ENCODE results near the gene SERINC3. TPM values are rescaled to one million over a fixed set of nuclear protein-coding genes. Genes with fewer than 3 reads are reported as not detected.
"Not testable (repeated sequence)": the region's sequence is repeated elsewhere in the genome, so short reads cannot be mapped to it uniquely, and the experiment has no call there.

SERINC3 gene
- total RNA-seq, result 84.4 TPM
- long read RNA-seq, full-length matches to known transcripts, result 311 of 345 reads
- long read RNA-seq, partial matches to known transcripts, result 16 of 345 reads
- long read RNA-seq, other reads (novel, unspliced or antisense), result 18 of 345 reads

GRCh38 chr20:44521484-44522481 lies at the start of gene SERINC3:
Gene SERINC3, minus strand, starts transcription at chr20:44522070. Its CDS starts 119 bp downstream, at chr20:44521951.
- intact Hi-C loops (cut with DNase I), result no loop called here
- DNase-seq (peak; percentile 97), ATAC-seq (ENCODE audit: poor library complexity) (peak; percentile 99)

GRCh38 chr20:44571362-44571988 lies 49.6 kb upstream of the SERINC3 start:
- ATAC-seq (ENCODE audit: poor library complexity) (no peak), DNase-seq (no peak)
- intact Hi-C loops (cut with DNase I), result no loop called here

- intact Hi-C loops (cut with DNase I), result no loop called here
- no peak for ATAC-seq (ENCODE audit: poor library complexity)
- DNase-seq, result no peak
Measured at GRCh38 chr20:44570367-44570766, 48.5 kb upstream of the SERINC3 start.

GRCh38 chr20:44566811-44567210 lies 44.9 kb upstream of the SERINC3 start:
- intact Hi-C loops (cut with DNase I), result no loop called here
- DNase-seq, result no peak
- ATAC-seq (ENCODE audit: poor library complexity), result no peak

GRCh38 chr20:44566018-44566417 lies 44.1 kb upstream of the SERINC3 start:
- no peak for ATAC-seq (ENCODE audit: poor library complexity)
- intact Hi-C loops (cut with DNase I), result no loop called here
- no peak for DNase-seq

GRCh38 chr20:44561876-44562275 lies 40.0 kb upstream of the SERINC3 start:
- ATAC-seq (ENCODE audit: poor library complexity) (no peak), DNase-seq (no peak)
- intact Hi-C loops (cut with DNase I), result no loop called here

- DNase-seq; intact Hi-C loops (cut with DNase I); ATAC-seq (ENCODE audit: poor library complexity): not testable (repeated sequence)
Measured at GRCh38 chr20:44560818-44561217, 38.9 kb upstream of the SERINC3 start.

GRCh38 chr20:44560229-44560628 lies 38.4 kb upstream of the SERINC3 start:
- no peak for ATAC-seq (ENCODE audit: poor library complexity)
- intact Hi-C loops (cut with DNase I), result no loop called here

GRCh38 chr20:44559302-44559701 lies 37.4 kb upstream of the SERINC3 start:
- intact Hi-C loops (cut with DNase I), result no loop called here
- ATAC-seq (ENCODE audit: poor library complexity) (no peak), DNase-seq (no peak)

More at GRCh38 chr20:44560229-44560628, 38.4 kb upstream of the SERINC3 start:
- DNase-seq, result no peak

- ATAC-seq (ENCODE audit: poor library complexity), result peak; percentile 67
- no peak for DNase-seq
- intact Hi-C loops (cut with DNase I), result no loop called here
Measured at GRCh38 chr20:44552950-44553908, 31.4 kb upstream of the SERINC3 start.

- intact Hi-C loops (cut with DNase I), result no loop called here
- DNase-seq (no peak), ATAC-seq (ENCODE audit: poor library complexity) (no peak)
Measured at GRCh38 chr20:44552568-44552949, 30.7 kb upstream of the SERINC3 start.

- intact Hi-C loops (cut with DNase I), result no loop called here
- no peak for ATAC-seq (ENCODE audit: poor library complexity)
Measured at GRCh38 chr20:44552050-44552449, 30.2 kb upstream of the SERINC3 start.

GRCh38 chr20:44549123-44549522 lies 27.3 kb upstream of the SERINC3 start:
- no peak for ATAC-seq (ENCODE audit: poor library complexity)
- intact Hi-C loops (cut with DNase I), result no loop called here
- no peak for DNase-seq

More at GRCh38 chr20:44552050-44552449, 30.2 kb upstream of the SERINC3 start:
- no peak for DNase-seq

GRCh38 chr20:44547419-44547818 lies 25.5 kb upstream of the SERINC3 start:
- intact Hi-C loops (cut with DNase I), result no loop called here
- ATAC-seq (ENCODE audit: poor library complexity), result no peak

GRCh38 chr20:44544263-44544662 lies 22.4 kb upstream of the SERINC3 start:
- peak; percentile 19 for ATAC-seq (ENCODE audit: poor library complexity)
- DNase-seq, result no peak
- intact Hi-C loops (cut with DNase I), result no loop called here

More at GRCh38 chr20:44547419-44547818, 25.5 kb upstream of the SERINC3 start:
- no peak for DNase-seq

GRCh38 chr20:44543358-44543757 lies 21.5 kb upstream of the SERINC3 start:
- no peak for DNase-seq
- ATAC-seq (ENCODE audit: poor library complexity), result peak; percentile 15
- intact Hi-C loops (cut with DNase I), result no loop called here

- no peak for DNase-seq
- no peak for ATAC-seq (ENCODE audit: poor library complexity)
- intact Hi-C loops (cut with DNase I), result no loop called here
Measured at GRCh38 chr20:44542890-44543289, 21.0 kb upstream of the SERINC3 start.

- ATAC-seq (ENCODE audit: poor library complexity) (no peak), DNase-seq (no peak)
- intact Hi-C loops (cut with DNase I), result no loop called here
Measured at GRCh38 chr20:44541992-44542391, 20.1 kb upstream of the SERINC3 start.

Measured in Right ventricle myocardium superior (tissue), 1 donor.